Measurements from ENCODE around the gene TLN1. TPM values are rescaled to one million over a fixed set of nuclear protein-coding genes. Genes with fewer than 3 reads are reported as not detected.

TLN1 gene, protein sequence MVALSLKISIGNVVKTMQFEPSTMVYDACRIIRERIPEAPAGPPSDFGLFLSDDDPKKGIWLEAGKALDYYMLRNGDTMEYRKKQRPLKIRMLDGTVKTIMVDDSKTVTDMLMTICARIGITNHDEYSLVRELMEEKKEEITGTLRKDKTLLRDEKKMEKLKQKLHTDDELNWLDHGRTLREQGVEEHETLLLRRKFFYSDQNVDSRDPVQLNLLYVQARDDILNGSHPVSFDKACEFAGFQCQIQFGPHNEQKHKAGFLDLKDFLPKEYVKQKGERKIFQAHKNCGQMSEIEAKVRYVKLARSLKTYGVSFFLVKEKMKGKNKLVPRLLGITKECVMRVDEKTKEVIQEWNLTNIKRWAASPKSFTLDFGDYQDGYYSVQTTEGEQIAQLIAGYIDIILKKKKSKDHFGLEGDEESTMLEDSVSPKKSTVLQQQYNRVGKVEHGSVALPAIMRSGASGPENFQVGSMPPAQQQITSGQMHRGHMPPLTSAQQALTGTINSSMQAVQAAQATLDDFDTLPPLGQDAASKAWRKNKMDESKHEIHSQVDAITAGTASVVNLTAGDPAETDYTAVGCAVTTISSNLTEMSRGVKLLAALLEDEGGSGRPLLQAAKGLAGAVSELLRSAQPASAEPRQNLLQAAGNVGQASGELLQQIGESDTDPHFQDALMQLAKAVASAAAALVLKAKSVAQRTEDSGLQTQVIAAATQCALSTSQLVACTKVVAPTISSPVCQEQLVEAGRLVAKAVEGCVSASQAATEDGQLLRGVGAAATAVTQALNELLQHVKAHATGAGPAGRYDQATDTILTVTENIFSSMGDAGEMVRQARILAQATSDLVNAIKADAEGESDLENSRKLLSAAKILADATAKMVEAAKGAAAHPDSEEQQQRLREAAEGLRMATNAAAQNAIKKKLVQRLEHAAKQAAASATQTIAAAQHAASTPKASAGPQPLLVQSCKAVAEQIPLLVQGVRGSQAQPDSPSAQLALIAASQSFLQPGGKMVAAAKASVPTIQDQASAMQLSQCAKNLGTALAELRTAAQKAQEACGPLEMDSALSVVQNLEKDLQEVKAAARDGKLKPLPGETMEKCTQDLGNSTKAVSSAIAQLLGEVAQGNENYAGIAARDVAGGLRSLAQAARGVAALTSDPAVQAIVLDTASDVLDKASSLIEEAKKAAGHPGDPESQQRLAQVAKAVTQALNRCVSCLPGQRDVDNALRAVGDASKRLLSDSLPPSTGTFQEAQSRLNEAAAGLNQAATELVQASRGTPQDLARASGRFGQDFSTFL (N-terminal part only)
- total RNA-seq (100 to 1,000 TPM; 263 to 375 (median 298) TPM), polyA plus RNA-seq (171 TPM)
- long read RNA-seq, donor 1, partial matches to known transcripts = 439 of 472 reads
- long read RNA-seq, donor 1, other reads (novel, unspliced or antisense) = 32 of 472 reads
- long read RNA-seq, donor 2, partial matches to known transcripts = 198 of 216 reads
- long read RNA-seq, donor 2, other reads (novel, unspliced or antisense) = 18 of 216 reads
- long read RNA-seq, donor 3, partial matches to known transcripts = 180 of 194 reads
- long read RNA-seq, donor 3, other reads (novel, unspliced or antisense) = 14 of 194 reads
- long read RNA-seq, donor 4, partial matches to known transcripts = 167 of 190 reads
- long read RNA-seq, donor 4, other reads (novel, unspliced or antisense) = 23 of 190 reads

DNA sequence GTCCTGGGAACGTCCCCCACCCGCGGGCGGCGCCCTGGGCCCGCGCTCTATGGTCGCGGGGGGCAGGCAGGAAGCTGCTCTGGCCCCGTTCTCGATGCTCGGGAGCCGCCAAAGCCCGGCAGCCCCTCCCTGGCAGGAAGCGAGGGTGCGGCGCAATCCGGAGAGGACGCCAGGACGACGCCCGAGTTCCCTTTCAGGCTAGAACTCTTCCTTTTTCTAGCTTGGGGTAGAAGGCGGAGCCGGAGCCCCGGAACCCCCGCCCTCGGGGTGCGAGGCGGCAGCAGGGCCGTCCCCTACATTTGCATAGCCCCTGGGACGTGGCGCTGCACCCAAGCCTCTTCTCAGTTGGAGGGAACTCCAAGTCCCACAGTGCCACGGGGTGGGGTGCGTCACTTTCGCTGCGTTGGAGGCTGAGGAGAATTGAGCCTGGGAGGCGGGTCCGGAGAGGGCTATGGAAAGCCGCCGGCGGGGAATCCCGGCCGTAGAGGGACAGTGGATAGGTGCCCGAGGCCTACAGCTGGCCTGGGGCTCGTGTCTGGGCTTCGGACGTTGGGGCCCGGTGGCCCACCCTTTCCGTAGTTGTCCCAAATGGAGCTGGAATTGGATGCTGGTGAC, at the start of gene TLN1, which contains the start of gene CREB3:
Gene TLN1, minus strand, starts transcription at position 11 of the 615 bp plus-strand sequence. CDS start 6,501 bp downstream, outside the sequence.
Gene CREB3, plus strand, starts transcription at position 482 of the 615 bp plus-strand sequence. Its CDS starts 107 bp downstream, at position 589.
- Histone ChIP-seq H3K27ac (ENCODE audit: low read length) (peak within 1 kb of the TSS; percentile 93), H3K9me3 (ENCODE audit: control insufficient read depth, low read length) (no peaks in the 10 kb centered on the region), H3K4me3 (ENCODE audit: low read length) (peak within 1 kb of the TSS; percentile 64), H3K27me3 (ENCODE audit: control insufficient read depth, insufficient read depth) (no peaks in the 10 kb centered on the region), H3K4me1 (ENCODE audit: control insufficient read depth, insufficient read depth, low read length) (peaks cover 21% of the 10 kb centered on the region)
- ATAC-seq = peak; percentile 92 to 94
- intact Hi-C loops (cut with DNase I) = loop anchor here in 2 of 4 donors (5.0 kb wide), 1 partner anchor 70 kb away; no protein-coding TSS in a partner anchor
- peak; percentile 99 to 100 (median 99) for DNase-seq
- WGBS = under 1% methylated on average over 49 of the region's 49 CpGs

GRCh38 chr9:35781066-35781465, 49.1 kb upstream of the TLN1 start:
- no peak for DNase-seq
- intact Hi-C loops (cut with DNase I) = no loop called here
- 71% methylated on average over 2 of the region's 2 CpGs for WGBS
- Histone ChIP-seq H3K27me3 (ENCODE audit: control insufficient read depth, insufficient read depth) (no peaks in the 10 kb centered on the region), H3K27ac (ENCODE audit: low read length) (no peak overlapping the region), H3K4me3 (ENCODE audit: low read length) (no peak overlapping the region), H3K9me3 (ENCODE audit: control insufficient read depth, low read length) (no peaks in the 10 kb centered on the region), H3K4me1 (ENCODE audit: control insufficient read depth, insufficient read depth, low read length) (peaks cover 2% of the 10 kb centered on the region)
- ATAC-seq = no peak

DNA sequence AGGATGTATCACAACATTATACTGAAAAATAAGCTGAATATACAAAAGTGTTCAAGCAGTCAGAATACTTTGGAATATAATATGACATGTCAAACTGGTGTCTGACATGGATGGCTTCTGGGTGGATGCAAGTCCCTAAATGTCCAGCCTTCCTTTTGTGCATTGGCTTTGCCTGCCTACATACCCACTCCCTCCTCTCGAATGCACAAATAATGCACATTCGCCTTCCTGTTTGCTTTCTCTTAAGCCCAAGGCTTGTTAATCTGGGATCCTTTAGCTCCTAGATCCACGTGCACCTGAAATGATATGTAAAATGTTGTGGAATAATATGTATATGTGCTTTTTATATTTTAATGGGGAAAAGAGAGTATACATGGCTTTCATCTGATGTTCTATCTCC, 46.5 kb upstream of the TLN1 start:
- intact Hi-C loops (cut with DNase I) = no loop called here
- WGBS = 92% methylated on average over 3 of the region's 3 CpGs
- H3K4me1 ChIP-seq (ENCODE audit: control insufficient read depth, insufficient read depth, low read length) = peaks cover 6% of the 10 kb centered on the region
- no peak overlapping the region for H3K27ac ChIP-seq (ENCODE audit: low read length)
- no peaks in the 10 kb centered on the region for H3K27me3 ChIP-seq (ENCODE audit: control insufficient read depth, insufficient read depth)
- no peak overlapping the region for H3K4me3 ChIP-seq (ENCODE audit: low read length)
- H3K9me3 ChIP-seq (ENCODE audit: control insufficient read depth, low read length) = no peaks in the 10 kb centered on the region
- DNase-seq = no peak
- ATAC-seq = no peak

DNA sequence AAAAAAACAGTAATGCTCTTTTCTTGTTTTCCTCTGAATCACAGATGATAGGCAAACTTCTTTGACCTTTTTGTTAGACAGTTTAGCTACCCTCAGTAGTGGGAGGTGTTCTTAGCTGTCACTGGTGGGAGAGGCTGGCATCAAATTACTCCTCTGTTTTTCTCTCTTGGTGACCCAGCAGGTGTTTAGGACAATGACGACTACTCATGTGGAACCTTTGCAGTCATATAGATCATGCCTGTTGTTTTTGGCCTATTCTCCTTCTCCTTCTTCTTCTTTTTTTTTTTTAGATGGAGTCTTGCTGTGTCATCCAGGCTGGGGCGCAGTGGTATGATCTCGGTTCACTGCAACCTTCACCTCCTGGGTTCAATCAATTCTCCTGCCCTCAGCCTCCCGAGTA, 44.0 kb upstream of the TLN1 start:
- Histone ChIP-seq H3K9me3 (ENCODE audit: control insufficient read depth, low read length) (no peaks in the 10 kb centered on the region), H3K27ac (ENCODE audit: low read length) (no peak overlapping the region), H3K4me1 (ENCODE audit: control insufficient read depth, insufficient read depth, low read length) (peaks cover 8% of the 10 kb centered on the region), H3K4me3 (ENCODE audit: low read length) (no peak overlapping the region), H3K27me3 (ENCODE audit: control insufficient read depth, insufficient read depth) (no peaks in the 10 kb centered on the region)
- no peak for ATAC-seq
- 83% methylated on average over 4 of the region's 4 CpGs for WGBS
- no peak for DNase-seq
- intact Hi-C loops (cut with DNase I) = no loop called here

DNA sequence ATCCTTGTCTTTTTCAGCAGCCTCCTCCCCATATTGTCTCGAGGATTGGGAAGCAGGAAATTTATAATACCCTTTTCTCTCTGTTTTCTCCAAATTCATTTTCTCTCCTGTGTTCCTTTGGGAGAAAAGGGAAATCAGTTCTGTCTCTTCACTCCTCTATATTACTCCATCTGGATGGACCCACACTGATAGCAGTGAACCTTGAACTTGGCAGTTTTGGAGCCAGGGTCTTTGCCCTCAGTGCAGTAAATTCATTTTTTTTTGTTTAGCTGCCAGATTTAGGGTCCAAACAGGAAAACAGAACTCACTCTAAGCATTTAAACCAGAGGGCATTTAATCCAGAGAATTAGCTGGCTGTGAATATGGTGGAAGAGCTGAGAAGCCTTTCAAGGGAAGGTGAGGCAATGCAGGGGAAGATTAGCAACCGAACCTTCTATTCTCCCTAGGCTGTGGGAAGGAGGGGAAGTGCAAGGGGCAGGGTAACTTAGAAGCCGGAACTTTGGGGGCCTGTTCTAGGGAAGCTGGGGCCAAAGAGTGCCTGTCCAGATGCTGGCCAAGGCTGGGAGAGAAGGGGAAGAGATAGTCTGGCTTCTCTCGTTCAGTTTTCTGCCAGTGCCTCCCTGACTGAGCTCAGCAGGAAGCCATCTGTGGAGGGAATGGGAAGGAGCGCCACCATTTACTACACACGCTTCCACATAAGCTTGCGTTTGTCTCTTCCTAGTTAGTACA, 43.1 kb upstream of the TLN1 start:
- DNase-seq (peak in 2 of 3 donors; percentile 38 to 66), ATAC-seq (peak; percentile 67 to 79)
- Histone ChIP-seq H3K27ac (ENCODE audit: low read length) (peak overlapping the region; percentile 30), H3K4me3 (ENCODE audit: low read length) (no peak overlapping the region), H3K9me3 (ENCODE audit: control insufficient read depth, low read length) (no peaks in the 10 kb centered on the region), H3K4me1 (ENCODE audit: control insufficient read depth, insufficient read depth, low read length) (peaks cover 12% of the 10 kb centered on the region), H3K27me3 (ENCODE audit: control insufficient read depth, insufficient read depth) (no peaks in the 10 kb centered on the region)
- intact Hi-C loops (cut with DNase I) = no loop called here
- WGBS = 39% methylated on average over 7 of the region's 7 CpGs

- Histone ChIP-seq H3K27ac (ENCODE audit: low read length) (no peak overlapping the region), H3K4me3 (ENCODE audit: low read length) (no peak overlapping the region), H3K4me1 (ENCODE audit: control insufficient read depth, insufficient read depth, low read length) (peaks cover 12% of the 10 kb centered on the region), H3K9me3 (ENCODE audit: control insufficient read depth, low read length) (no peaks in the 10 kb centered on the region), H3K27me3 (ENCODE audit: control insufficient read depth, insufficient read depth) (no peaks in the 10 kb centered on the region)
- ATAC-seq (no peak), DNase-seq (no peak)
- intact Hi-C loops (cut with DNase I) = no loop called here
- 89% methylated on average over 3 of the region's 3 CpGs for WGBS
These were observed 39.9 kb upstream of the TLN1 start for GRCh38 chr9:35771943-35772342.

- ATAC-seq (no peak), DNase-seq (no peak)
- Histone ChIP-seq H3K4me1 (ENCODE audit: control insufficient read depth, insufficient read depth, low read length) (peaks cover 12% of the 10 kb centered on the region), H3K27ac (ENCODE audit: low read length) (no peak overlapping the region), H3K4me3 (ENCODE audit: low read length) (no peak overlapping the region), H3K27me3 (ENCODE audit: control insufficient read depth, insufficient read depth) (no peaks in the 10 kb centered on the region), H3K9me3 (ENCODE audit: control insufficient read depth, low read length) (no peaks in the 10 kb centered on the region)
- WGBS = 48% methylated on average over 1 of the region's 1 CpG
- intact Hi-C loops (cut with DNase I) = no loop called here
These were observed 39.5 kb upstream of the TLN1 start for GRCh38 chr9:35771534-35771933.

DNA sequence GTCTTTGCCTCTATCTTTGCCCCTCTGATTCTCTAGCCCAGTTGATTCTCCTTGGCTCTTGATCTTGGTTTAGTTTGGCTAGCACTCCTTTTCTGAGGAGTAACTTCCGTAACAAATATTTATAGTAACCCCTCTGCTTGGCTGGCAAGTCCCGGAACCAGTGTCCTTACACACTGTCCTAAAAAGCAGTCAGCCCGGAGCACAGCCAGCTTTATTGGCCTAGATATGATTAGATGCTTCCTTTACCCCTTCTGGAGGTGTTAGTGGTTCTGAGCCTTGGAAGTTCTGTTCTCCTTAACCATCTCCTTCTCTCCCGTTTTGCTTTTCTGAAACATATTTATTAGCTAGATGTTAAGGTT, 39.1 kb upstream of the TLN1 start:
- intact Hi-C loops (cut with DNase I) = no loop called here
- Histone ChIP-seq H3K9me3 (ENCODE audit: control insufficient read depth, low read length) (no peaks in the 10 kb centered on the region), H3K27me3 (ENCODE audit: control insufficient read depth, insufficient read depth) (no peaks in the 10 kb centered on the region), H3K4me3 (ENCODE audit: low read length) (no peak overlapping the region), H3K4me1 (ENCODE audit: control insufficient read depth, insufficient read depth, low read length) (peaks cover 10% of the 10 kb centered on the region), H3K27ac (ENCODE audit: low read length) (peak overlapping the region; percentile 58)
- DNase-seq = peak in 2 of 3 donors; percentile 51 to 82
- peak; percentile 89 for ATAC-seq
- WGBS = 6% methylated on average over 4 of the region's 4 CpGs

DNA sequence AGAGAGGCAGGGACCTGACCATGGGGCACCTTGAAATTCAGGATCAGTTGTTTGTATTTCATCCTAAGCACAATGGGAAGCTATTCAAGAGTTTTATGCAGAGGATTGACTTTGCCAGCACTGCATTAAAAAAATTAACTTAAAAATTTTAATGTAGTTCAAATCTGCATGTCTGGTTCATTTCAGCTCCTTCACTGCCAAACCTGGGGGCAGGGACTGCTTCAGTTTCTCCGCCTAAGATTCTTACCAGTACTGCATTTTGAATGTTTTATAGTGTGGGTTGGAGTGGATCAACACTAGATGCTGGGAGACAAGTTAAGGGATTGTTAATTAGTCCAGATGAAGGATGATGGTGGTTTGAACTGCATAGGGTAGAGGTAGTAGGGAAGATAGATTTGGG, 37.8 kb upstream of the TLN1 start:
- no peak overlapping the region for H3K27ac ChIP-seq (ENCODE audit: low read length)
- WGBS = 95% methylated on average over 1 of the region's 1 CpG
- ATAC-seq (no peak), DNase-seq (no peak)
- intact Hi-C loops (cut with DNase I) = no loop called here
- H3K27me3 ChIP-seq (ENCODE audit: control insufficient read depth, insufficient read depth) = no peaks in the 10 kb centered on the region
- no peaks in the 10 kb centered on the region for H3K9me3 ChIP-seq (ENCODE audit: control insufficient read depth, low read length)
- no peak overlapping the region for H3K4me3 ChIP-seq (ENCODE audit: low read length)
- peaks cover 6% of the 10 kb centered on the region for H3K4me1 ChIP-seq (ENCODE audit: control insufficient read depth, insufficient read depth, low read length)

Measured in right cardiac atrium (tissue), 5 donors.